Measurements from ENCODE around the gene USP31.

- no peak for TF ChIP-seq CTCF (conservative IDR thresholded peaks at IDR 0.05; ENCODE audit: low read depth, low read length)
- TF ChIP-seq EZH2phosphoT487 (IDR thresholded peaks at IDR 0.05; ENCODE audit: borderline replicate concordance, low read length): no peak
These were observed 79.4 kb downstream of the USP31 start for GRCh38 chr16:23069844-23070243.
